ENCODE data around the gene UBAP2. TPM values are rescaled to one million over a fixed set of nuclear protein-coding genes. Genes with fewer than 3 reads are reported as not detected.
A peak's percentile ranks its signal among the peaks of the same experiment; 100 is the strongest.
"Not testable (repeated sequence)": the region's sequence is repeated elsewhere in the genome, so short reads cannot be mapped to it uniquely, and the experiment has no call there.

UBAP2 gene
- total RNA-seq, 1 donor from 2014 or later = 23.4 TPM

DNA sequence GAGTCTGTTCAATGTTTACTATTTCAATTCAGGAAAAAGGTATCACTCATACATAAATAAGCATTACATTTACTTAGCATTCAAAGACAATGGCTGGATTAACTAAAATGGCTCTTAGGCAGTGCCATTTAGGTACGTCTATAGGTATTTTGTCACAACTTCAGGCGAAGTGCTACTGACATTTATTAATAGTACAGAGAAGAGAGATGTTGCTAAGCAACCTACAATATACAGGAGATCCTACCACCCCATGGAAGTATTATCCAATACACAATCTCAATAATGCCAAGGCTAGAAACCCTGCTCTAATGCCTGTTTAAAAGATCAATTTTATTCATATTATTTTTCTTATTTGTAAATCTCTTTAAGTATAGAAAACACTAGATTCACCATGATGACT is 76.0 kb downstream of the UBAP2 start:
- no peak for ATAC-seq

DNA sequence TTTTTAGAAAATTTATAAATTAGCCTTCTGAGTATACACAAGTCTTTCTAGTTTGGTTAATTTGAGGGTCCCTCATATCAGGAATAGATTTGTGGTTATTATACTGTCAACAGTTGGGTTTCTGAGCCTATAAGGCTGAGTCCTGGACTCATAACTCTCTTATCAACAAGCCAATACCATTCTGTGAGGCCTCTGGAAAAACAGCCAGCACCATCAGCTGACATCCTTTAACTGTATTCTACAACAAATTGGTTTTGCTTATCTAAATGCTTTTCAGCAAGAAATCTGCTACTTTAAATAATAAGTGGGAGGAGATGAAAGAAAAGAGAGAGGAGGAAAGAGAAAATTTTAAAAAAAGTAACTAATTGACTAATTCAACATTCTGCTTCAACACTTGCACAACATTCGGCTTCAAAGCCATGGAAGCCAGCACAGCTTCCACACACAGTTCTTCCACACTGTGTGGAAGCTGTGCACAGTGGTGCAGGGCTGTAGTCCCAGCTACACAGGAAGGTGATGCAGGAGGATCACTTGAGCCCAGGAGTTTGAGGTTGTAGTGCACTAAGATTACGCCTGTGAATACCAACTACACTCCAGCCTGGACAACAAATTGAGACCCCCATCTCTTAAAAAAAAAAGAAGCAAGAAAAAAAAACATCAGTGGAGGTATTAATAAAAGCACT is 84.5 kb downstream of the UBAP2 start:
- no peak for ATAC-seq

DNA sequence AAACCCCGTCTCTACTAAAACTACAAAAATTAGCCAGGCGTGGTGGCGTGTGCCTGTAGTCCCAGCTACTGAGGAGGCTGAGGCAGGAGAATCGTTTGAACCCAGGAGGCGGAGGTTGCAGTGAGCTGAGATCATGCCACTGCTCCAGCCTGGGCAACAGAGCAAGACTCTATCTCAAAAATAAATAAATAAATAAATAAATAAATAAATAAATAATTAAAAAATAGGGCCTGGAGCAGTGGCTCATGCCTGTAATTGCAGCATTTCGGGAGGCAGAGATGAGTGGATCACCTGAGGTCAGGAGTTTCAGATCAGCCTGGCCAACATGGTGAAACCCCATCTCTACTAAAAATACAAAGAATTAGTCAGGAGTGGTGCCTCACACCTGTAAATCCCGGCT is 86.2 kb downstream of the UBAP2 start:
- ATAC-seq = not testable (repeated sequence)

DNA sequence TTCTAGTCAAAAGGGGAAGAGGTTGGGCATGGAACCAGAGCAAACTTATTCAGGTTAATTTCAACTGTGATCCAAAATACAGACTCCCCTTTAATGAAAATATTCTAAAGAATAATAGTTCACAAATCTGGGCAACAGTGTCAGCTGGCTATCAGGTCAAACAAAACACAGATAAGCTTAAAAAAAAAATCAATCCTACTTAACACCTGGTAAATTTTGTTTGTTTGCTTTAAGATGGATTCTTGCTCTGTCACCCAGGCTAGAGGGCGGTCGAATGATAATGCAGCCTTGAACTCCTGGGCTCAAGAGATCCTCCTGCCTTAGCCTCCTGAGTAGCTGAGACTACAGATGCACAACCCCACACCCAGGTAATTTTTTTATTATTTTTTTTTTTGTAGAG is 89.0 kb downstream of the UBAP2 start:
- no peak for ATAC-seq

DNA sequence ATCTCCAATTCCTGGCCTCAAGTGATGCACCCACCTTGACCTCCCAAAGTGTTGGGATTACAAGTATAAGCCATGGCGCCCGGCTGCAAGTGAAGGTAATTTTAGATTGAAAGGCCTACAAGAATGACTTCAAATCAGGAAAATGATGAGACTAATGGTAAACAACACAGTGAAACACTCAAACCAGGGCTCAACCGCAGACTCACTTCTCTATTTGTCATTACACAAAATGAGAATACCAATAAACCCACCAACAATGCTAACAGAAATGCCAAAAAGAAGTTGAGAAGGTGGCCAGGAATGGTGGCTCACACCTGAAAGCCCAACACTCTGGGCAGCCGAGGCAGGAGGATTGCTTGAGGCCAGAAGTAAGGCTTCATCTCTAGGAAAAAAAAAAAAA is 92.1 kb downstream of the UBAP2 start:
- ATAC-seq = no peak

DNA sequence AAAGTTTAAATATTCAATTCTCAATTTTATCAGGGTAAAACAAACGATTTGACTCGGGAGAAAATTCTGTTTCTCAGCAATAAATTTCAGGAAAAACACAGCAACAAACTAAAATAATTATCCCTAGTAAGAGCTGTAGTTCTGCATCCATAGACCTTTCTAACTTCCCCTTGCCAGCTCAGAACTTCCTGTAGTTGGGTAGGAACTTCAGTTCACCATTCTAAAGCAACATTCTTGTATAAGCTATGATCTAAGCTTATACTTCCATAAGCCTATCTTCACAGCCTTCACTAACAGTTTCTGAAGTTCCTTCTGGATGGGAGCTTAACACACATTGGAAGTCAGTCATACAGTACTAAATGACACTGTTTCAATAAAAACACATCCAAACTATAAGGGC is 96.6 kb downstream of the UBAP2 start:
- no peak for ATAC-seq

DNA sequence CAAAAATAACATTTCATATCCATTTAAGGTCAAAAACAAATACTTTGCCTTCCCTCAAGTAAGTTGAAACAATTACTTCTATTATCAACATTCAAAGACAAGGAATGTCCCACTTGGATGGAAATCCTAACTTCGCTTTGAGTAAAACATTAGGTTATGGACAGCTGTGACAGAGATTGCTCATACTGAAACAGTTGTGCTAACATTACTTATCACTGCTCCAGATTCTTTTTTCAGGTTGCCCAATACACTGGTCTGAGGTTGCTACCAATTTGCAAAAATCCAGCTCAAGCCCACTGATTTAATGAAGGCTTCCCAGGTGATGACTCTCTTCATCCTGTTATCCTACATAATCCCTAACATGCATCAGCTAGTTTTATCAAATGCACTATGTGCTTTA is 98.3 kb downstream of the UBAP2 start:
- peak; percentile 23 for ATAC-seq

DNA sequence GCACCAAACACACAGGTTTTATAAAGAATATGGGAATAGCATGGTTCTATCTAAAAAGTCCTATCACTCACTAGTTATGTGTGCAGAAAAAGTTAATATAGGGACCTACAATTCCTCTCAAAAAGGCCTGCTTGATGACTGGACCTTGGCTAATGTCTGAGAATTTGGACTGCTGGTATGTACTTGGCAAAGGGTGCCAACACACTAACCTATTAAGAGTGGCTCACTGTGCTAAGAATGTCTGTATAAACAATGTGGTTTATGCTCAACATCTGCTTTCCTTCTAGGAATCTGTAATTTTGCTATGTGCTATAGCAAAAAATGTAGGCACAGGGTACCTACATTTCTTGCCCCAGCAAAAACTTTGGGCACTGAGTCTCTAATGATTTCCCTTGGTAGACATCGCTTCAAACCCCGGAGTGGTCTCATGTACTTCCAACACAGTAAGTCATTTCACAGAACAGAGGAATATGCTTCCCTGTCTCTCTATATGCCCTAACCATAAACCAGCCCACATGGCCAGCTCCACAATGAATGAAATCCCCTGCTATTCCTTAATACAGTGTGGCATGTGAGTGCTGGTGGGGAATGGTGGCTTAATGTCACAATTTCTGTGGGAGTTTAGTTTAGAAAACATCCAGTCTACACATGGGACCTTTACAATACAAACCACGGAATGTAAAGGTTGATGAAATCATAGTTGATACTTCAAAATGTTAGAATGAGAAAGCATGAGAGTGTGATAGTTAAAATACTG is 101.7 kb downstream of the UBAP2 start:
- ATAC-seq = no peak

DNA sequence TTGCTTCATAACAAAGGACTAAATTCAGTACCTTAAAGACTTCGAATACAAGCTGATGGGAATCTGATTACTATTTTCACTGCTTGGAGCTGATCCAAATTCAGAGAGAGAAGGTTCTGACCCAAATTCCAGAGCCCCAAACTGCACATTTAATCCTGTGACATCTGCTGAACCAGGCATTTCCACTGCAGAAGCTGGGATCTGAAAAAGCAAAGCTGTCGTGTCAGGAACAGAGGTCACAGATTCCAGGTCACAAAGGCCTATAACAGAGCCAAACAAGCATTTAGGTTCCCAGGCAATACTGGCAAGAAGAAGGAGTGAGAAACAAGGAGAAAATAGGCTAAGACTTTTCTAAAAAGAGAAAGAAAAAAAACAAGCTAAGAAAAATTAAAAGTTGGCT is 105.3 kb downstream of the UBAP2 start:
- no peak for ATAC-seq

DNA sequence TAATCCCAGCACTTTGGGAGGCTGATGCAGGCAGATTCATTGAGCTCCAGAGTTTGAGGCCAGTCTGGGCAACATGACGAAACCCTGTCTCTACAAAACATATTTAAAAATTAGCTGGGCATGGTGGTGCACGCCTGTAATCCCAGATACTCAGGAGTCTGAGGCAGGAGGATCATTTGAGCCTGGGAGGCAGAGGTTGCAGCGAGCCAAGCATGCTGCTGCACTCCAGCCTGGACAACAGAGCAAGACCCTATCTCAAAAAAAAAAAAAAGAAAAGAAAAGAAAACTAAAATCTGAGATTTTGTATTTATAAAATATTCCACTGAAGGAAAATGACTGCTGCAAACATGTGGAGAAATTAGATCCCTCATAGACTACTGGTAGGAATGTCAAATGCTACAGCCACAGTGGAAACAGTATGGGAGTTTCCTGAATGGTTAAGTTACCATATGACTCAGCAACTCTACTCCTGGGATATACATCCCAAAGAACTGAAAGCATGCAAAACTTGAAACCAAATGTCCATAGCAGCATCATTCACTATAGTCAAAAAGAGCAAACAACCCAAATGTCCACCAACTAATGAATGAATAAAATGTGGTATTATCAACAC is 106.1 kb downstream of the UBAP2 start:
- no peak for ATAC-seq

DNA sequence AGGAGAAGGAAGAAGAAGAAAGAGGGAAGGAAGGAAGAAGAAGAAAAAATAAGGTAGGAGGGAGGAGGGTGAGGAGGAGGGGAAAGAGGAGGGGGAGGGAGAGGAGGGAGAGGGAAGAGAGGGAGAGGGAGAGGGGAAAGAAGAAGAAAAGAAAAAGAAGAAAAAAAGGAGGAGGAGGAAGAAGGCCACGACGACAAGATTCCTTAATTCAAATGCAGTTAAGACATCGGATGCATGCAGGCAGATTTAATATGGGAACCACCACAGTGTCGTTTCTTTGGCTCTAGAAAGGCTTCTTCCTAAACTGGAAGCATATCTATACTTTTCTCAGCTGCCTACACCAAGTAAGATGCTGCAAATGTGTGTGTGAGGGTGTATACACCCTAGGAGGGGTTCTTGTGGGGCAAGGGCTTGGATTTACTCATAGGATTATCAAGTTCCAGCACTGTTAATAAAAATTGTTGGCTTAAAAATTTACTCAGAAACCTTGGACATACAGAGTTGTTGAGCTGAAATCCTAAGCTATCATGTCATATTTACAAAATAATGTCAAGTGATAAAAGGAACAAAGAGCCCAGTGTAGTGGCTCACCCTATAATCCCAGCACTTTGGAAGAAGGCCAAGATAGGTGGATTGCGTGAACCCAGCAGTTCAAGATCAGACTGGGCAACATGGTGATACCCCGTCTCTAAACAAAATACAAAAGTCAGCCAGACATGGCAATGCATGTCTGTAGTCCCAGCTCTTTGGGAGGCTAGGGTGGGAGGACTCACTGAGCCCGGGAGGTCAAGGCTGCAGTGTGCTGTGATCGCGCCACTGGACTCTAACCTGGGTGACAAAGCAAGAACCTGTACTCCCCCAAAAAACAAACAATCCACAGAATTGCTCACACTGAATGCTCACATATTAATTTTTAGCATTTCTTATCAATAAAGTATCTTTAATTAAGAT is 108.5 kb downstream of the UBAP2 start:
- no peak for ATAC-seq

DNA sequence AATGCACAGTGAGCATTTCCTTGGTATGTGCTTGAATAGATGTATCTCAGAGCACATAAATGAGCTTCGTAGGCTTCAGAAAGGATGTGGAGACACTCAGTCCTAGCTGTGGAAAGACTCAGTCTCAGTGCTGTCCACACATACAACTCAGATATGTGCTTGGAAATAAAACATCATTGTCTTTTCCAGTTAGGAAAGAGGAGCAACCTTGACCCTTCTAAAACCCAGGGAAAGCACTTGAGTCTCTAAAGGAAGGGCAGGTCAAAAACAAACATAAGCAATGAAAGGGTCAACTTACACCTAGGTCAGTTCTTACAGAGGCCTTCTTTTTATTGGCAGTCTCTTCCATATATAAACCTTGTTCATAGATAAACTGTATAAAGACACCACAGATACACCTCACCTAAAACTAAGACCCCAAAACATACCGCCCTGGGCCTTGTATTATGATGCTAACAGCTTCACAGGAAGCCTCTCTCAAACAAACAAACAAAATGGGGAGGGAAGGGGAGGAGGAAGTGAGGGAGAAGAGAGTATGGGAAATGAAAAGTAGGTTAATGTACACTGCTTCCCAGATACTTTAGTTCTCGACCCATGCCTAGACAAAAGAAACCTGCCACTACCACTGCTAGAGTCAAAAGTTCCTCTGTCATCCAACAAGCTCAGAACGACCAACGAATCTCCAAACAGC is 114.4 kb downstream of the UBAP2 start:
- ATAC-seq = no peak

DNA sequence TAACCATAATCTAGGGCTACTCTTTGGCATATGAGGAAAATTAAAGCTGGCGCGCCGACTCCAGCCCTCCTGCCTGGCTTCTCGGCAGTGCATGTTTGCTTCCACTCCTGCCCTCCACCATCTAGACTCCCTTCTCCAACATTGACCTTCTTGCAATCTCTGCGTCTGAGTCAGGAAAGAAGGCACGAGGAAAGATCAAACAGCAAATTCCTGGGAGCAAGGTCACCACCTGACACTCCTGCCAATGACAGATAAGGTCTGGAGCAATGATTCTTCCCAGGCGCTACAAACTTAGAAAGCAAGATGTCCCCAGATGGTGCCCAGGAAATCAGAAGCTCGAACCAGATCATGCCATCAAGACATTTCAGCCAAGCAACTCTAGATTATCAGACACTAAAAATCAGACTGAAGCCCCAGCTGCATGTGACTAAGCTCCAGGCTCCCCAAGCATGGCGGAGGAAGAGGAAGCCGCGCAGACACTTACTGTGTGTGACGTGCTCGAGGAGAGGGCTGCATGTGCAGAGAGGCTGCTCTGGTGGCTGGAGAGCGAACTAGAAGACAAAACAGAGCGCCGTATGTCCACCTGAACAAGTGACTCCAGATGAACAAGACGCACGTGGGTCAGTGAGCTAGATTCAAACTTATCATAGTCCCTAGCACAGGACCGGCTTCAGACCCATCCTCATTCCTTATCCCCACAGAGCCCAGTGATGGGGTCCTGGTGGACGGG is 116.4 kb downstream of the UBAP2 start:
- no peak for ATAC-seq

DNA sequence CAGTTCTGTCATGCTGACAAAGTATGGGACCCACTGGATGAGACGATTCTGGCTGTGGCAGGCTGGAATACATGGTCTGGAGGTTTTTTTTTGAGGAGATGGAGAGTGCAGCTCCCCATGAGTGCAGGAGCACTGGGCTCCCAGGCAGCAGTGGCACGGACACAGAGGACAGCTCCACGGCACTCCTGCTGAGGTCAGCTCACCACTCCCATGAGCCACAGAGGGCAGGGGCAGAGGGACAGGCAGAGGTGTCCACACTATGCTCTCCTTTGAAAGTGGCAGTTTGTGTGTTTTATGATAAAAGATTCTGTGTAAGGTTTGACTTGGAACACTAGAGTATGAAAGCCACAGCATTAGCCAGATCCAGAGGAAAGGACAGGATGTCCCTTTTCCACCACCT is 117.4 kb downstream of the UBAP2 start:
- no peak for ATAC-seq

DNA sequence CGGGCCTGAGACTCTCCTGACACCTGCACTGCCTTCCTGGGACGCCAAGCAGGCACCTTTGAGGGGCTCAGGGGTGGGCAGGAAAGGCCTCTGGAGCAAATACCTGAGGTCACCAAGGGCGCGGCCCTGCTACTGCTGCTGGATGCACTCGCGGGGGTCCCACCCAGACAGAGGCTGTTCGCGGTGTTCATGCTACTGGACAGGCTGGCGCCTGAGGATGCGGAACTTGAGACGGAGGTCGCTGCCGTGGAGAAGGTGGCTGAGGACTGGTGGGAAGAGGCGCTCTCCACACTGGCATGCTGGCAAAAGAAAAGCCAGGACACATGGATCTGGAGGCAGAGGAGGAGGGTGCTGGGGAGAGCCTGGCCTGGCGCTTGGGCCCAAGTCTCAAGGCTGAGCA is 121.0 kb downstream of the UBAP2 start:
- ATAC-seq = no peak

DNA sequence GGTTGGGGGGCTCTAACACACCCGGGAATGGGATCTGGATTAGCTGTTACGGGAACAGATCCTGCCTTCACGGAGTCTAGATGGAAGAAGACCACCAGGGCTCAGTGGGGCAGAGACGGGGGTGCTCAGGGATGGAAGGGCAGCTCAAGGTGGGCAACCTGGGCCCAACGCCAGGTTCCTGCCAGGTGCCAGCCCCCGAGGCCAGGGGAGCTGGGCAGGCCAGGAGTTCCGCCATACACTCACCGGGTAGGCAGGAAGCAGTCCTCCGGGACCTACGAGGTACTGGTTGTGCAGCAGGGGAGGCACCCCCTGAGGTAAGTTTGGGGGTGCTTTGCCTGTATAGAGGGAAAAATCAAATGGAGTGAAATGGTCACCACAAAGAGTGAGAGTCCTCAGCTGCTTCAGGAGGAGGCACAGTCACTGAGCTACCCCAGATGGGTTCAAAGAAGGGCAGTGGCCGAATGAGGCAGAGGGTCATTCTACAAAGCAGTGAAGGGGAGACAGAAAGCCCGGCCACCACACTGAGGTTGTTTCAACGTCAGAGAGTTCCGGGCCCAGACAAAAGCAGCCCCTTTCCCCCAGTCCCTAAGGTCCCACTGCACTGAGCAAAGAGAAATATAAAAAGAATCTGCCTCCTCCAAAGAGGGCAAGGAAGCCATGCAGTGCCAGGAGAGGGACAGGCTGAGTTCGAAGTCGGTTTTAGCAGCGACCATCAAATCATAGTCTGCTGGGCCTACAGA is 121.8 kb downstream of the UBAP2 start:
- no peak for ATAC-seq

DNA sequence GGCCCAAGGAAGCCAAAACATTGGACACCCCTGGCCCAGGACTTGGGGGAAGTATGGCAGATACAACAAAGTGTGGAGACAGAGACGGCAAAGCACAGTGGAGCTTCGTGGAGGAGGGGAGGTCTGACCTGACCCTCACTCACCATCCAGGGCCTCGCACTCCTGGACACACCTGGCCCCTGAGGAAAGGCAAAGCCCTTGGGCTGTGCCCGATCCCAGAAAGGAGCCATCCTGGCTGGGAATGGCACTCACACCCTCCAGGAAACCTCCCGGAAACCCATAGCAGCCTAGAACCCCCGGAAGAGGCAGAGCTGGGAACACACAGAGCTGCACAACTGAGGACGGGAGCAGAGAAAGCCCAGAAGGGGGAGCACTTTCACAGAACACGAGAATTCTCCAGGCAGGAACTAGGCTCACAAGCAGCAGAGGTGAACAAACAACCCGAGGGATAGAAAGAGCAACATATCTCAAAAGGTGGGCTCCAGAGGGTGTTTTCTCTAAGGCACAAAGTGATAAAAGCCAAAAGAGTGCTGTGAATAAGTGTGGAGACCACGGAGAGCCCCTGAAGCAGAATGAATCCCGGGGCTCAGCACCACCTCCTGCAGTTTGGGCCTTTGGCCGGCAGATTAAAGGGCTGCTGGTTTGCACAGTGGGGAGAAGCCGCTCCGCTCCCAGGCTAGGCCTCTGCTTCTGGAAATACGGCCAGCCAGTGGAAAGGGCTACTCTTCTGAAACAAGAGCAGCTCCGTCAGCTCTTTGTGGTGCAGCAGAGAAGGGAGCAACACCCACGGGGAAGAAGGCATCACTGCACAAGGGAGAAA is 123.5 kb downstream of the UBAP2 start:
- peak; percentile 36 for ATAC-seq

DNA sequence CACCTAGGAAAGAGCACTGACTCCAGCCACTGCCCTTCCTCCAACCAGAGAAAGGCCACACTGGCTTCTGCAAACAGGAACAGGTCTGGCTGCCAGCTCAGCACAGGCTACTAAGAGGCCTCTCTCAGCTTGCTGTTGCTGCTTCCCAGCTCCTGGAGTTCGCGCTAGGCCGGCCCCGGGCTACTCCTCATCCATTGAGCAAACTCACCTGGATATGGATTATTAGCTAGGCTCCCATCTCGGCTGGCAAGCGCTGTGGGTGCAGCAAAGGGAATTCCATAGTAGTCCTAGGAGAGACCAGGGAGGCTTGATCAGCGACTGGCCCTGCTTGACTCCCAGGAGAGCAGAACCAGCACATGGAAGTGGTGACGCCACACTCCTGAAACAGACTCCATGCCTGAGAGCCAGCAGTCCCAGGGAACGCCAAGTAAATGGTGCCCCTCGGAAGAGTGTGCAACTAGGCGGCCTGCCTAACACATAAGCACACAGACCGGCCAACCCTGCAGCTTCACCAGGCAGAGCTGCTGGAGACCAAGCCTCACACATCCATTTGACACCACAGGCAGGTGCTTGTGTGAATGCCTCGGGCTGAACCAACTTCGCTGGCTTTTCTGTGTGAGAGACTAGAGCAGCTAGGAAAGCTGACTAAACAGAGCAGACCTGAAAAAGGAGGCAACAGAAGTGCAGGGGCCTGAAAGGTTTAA is 124.5 kb downstream of the UBAP2 start:
- ATAC-seq = no peak

DNA sequence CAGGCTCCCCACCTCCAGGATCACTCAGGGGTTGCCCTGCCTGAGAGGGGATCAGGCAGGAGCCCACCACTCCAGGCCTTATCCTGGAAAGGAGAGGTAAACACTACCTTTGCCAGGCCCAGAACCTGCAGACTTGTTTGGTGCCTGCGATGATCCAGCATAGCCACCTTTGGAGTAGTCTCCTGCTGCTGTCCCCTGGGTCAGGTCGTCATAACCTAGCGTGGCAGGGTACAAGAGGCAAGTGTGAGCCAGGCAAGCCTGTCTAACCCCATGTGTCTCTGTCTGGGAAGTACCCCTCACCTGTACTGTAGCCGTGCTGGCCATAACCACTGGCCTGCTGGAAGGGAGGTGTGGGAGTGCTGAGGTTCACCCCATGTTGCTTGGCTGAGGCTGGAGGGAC is 125.6 kb downstream of the UBAP2 start:
- ATAC-seq = no peak

Measured in esophagus mucosa (tissue), 1 donor.